Measurements from ENCODE around the gene RREB1. TPM values are rescaled to one million over a fixed set of nuclear protein-coding genes. Genes with fewer than 3 reads are reported as not detected.

The RREB1 gene
- total and polyA plus RNA-seq, 3 donors from 2014 or later: 30.0 to 79.2 (median 75.0) TPM

DNA sequence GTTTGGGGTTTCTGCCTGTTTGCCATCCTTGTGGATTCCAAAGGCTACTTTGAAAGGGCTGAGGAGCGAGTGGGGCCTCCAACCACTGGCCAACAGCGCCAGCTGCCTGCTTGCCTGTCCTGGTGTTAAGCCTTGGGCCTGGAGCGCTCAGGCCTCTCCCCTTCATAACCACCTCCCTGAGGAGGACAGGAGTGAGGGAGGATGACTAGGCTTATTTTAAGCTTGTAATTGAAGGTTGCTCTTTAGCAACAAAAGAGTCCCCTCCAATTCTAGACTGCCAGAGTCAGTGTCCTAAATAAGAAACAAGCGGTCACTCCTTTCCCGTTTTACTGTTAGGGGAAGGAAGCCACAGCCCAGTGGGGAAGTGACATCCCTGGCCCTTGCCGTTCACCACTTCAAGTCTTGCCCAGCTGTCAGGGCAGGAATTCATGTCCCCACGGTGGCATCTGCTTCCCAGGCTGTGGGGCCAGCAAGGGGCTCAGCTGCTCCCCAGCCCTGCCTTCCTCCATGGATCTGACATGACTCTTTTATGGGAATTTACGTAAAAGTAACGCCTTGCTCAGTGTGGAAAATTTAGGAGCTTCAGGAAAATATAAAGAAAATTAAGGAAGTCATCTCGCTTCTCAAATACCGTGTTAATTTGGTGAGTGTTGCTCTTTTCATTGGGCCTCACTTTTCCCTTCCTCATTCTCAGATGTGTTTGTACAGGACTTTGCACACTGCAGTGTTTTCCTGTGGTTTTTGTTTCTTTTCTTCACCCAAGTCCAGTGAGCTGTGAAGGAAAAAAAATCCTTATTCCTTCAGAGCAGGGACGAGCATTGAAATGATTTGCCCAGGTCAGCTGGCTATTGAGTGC is 147.4 kb downstream of the RREB1 start:
- Histone ChIP-seq H3K27me3 (no peaks in the 10 kb centered on the region), H3K9me3 (no peaks in the 10 kb centered on the region), H3K36me3 (ENCODE audit: low read depth, missing control alignments) (no peaks in the 10 kb centered on the region), H3K4me1 (peaks cover 6% of the 10 kb centered on the region), H3K4me3 (no peak overlapping the region), H3K27ac (no peak overlapping the region)
- intact Hi-C loops (cut with DNase I; ENCODE audit: low total_unique reads): no loop called here
- TF ChIP-seq POLR2A (IDR thresholded peaks at IDR 0.05): no peak
- TF ChIP-seq, protein P1, sequence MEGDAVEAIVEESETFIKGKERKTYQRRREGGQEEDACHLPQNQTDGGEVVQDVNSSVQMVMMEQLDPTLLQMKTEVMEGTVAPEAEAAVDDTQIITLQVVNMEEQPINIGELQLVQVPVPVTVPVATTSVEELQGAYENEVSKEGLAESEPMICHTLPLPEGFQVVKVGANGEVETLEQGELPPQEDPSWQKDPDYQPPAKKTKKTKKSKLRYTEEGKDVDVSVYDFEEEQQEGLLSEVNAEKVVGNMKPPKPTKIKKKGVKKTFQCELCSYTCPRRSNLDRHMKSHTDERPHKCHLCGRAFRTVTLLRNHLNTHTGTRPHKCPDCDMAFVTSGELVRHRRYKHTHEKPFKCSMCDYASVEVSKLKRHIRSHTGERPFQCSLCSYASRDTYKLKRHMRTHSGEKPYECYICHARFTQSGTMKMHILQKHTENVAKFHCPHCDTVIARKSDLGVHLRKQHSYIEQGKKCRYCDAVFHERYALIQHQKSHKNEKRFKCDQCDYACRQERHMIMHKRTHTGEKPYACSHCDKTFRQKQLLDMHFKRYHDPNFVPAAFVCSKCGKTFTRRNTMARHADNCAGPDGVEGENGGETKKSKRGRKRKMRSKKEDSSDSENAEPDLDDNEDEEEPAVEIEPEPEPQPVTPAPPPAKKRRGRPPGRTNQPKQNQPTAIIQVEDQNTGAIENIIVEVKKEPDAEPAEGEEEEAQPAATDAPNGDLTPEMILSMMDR (IDR thresholded peaks at IDR 0.05): no peak
- WGBS, 2 donors: 74 to 84% methylated on average over 12 of the region's 12 CpGs
- no peak for DNase-seq

DNA sequence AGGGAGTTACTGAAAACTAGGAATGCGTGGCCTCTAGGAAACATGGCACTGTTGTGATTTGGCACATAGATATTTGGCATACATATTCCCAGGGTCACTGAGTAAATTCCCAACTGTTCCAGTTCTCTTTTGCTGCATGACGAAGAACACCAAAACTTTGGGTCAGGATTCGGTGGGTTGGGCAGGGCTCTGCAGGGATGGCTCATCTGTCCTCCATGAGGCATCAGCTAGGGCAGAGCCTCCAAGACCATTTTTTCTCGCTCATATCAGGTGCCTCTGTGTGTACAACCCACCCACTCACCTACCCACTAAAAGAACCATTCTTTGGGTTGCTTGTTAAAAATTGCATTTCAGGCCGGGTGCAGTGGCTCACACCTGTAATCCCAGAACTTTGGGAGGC is 148.2 kb downstream of the RREB1 start:
- H3K27me3 ChIP-seq: no peaks in the 10 kb centered on the region
- WGBS, 2 donors: 85 to 95% methylated on average over 3 to 5 of the region's 5 CpGs
- no peak overlapping the region for H3K27ac ChIP-seq
- DNase-seq: no peak
- H3K36me3 ChIP-seq (ENCODE audit: low read depth, missing control alignments): no peaks in the 10 kb centered on the region
- H3K4me3 ChIP-seq: no peak overlapping the region
- no peaks in the 10 kb centered on the region for H3K9me3 ChIP-seq
- intact Hi-C loops (cut with DNase I; ENCODE audit: low total_unique reads): no loop called here
- TF ChIP-seq, protein P1 (IDR thresholded peaks at IDR 0.05): no peak
- no peak for TF ChIP-seq POLR2A (IDR thresholded peaks at IDR 0.05)
- peaks cover 13% of the 10 kb centered on the region for H3K4me1 ChIP-seq

DNA sequence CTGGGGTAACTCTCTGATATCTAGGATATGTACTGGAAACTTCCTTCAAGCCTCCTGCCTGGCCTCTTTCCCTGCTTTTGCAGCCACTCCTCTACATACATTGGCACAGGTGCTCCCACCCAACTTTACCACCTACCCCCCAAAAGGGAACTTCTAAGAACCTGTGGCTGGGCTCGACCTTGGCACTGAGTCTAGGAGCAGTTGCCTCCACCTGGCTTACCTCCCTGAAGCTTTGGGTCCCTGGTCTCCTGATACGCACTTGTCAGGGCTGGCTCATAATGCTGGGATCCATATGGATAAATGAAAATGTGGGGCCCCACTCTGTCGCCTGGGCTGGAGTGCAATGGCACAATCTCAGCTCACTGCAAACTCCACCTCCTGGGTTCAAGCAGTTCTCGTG is 149.0 kb downstream of the RREB1 start:
- intact Hi-C loops (cut with DNase I; ENCODE audit: low total_unique reads): no loop called here
- peaks cover 14% of the 10 kb centered on the region for H3K4me1 ChIP-seq
- H3K27me3 ChIP-seq: no peaks in the 10 kb centered on the region
- no peaks in the 10 kb centered on the region for H3K36me3 ChIP-seq (ENCODE audit: low read depth, missing control alignments)
- TF ChIP-seq, protein P1 (IDR thresholded peaks at IDR 0.05): no peak
- no peak for TF ChIP-seq POLR2A (IDR thresholded peaks at IDR 0.05)
- no peak overlapping the region for H3K27ac ChIP-seq
- no peak overlapping the region for H3K4me3 ChIP-seq
- no peaks in the 10 kb centered on the region for H3K9me3 ChIP-seq
- DNase-seq: no peak
- 86 to 95% methylated on average over 4 of the region's 4 CpGs for WGBS, 2 donors

DNA sequence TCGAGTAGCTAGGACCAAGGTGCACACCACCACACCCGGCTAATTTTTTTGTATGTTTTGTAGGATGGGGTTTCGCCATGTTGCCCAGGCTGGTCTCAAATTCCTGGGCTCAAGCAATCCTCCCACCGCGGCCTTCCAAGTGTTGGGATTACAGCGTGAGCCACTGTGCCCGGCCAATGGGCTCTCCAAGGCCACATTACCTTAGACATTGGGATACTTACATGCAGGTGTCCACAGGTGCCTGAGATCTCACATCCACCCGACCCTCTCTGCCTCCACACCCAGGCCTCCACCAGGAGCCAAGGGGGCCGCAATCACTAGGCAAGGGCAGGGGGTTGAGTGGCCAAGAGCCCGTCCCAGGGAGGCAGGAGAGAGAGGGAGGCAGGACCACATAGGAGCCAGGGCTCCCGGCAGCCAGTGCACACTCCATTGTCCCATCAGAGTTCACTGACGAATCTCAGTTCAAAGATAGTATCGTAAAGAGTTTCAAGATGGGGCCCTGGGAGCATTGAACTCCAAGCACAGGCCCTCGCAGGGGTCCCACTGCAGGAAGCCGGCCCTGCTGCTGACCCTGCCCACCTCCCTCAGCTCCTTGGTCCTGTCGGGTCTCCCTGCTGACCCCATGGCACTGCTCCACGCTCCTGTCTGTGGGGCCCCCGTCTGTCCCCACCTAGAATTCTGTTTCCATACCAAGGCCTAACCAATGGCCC is 149.9 kb downstream of the RREB1 start:
- 85 to 87% methylated on average over 12 to 18 of the region's 18 CpGs for WGBS, 2 donors
- Histone ChIP-seq H3K36me3 (ENCODE audit: low read depth, missing control alignments) (no peaks in the 10 kb centered on the region), H3K27ac (no peak overlapping the region), H3K9me3 (no peaks in the 10 kb centered on the region), H3K4me3 (no peak overlapping the region), H3K27me3 (no peaks in the 10 kb centered on the region), H3K4me1 (peaks cover 14% of the 10 kb centered on the region)
- no peak for DNase-seq
- TF ChIP-seq, protein P1 (IDR thresholded peaks at IDR 0.05): no peak
- no peak for TF ChIP-seq POLR2A (IDR thresholded peaks at IDR 0.05)
- intact Hi-C loops (cut with DNase I; ENCODE audit: low total_unique reads): no loop called here

All from testis (tissue), 3 donors.